Measurements from ENCODE around the gene PITPNC1. TPM values are rescaled to one million over a fixed set of nuclear protein-coding genes. Genes with fewer than 3 reads are reported as not detected.

The PITPNC1 gene
- total and polyA plus RNA-seq, 4 donors: 2.3 to 29.6 (median 17.8) TPM

DNA sequence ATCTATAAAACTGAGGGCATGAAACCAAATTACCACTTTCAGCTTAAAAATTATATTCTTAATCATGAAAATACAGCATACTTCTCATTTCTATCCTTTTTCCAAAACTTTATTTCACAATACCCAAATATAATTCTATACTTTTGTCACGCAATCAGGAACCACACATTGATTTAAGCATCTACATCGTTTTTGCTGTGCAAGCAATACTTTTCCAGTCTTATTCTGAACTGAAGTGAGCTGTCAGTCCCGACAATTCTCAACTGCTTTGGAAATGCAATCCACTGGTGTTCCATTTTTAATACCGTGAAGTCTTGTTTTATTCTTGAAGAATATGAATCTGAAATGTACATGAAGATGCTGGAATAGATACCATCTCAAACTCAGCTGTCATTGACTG lies 280.5 kb downstream of the PITPNC1 start:
- intact Hi-C loops (cut with DNase I): no loop called here

GRCh38 chr17:67658265-67658664 lies 281.2 kb downstream of the PITPNC1 start:
- Histone ChIP-seq H3K27me3 (ENCODE audit: control insufficient read depth in 1 of 2, insufficient read depth in 2 of 2, low read length in 1 of 2) (no peaks in the 10 kb centered on the region), H3K36me3 (ENCODE audit: control insufficient read depth in 1 of 2, insufficient read depth in 2 of 2, low read length in 1 of 2) (no peaks in the 10 kb centered on the region), H3K4me3 (ENCODE audit: low read length in 2 of 2) (no peak overlapping the region), H3K9me3 (ENCODE audit: control insufficient read depth, low read length) (peaks cover 5% of the 10 kb centered on the region), H3K27ac (ENCODE audit: low read depth in 1 of 2, low read length in 2 of 2) (no peak overlapping the region), H3K4me1 (ENCODE audit: control insufficient read depth in 1 of 2, insufficient read depth in 2 of 2, low read length in 2 of 2) (no peaks in the 10 kb centered on the region)
- DNase-seq: no peak
- no peak for ATAC-seq (ENCODE audit: low FRiP score)
- 95 to 97% methylated on average over 4 of the region's 4 CpGs for WGBS, 2 donors
- intact Hi-C loops (cut with DNase I): no loop called here

More for the DNA sequence above, 280.5 kb downstream of the PITPNC1 start:
- no peak overlapping the region for H3K27ac ChIP-seq (ENCODE audit: low read depth in 1 of 2, low read length in 2 of 2)
- H3K4me1 ChIP-seq (ENCODE audit: control insufficient read depth in 1 of 2, insufficient read depth in 2 of 2, low read length in 2 of 2): no peaks in the 10 kb centered on the region
- no peak for ATAC-seq (ENCODE audit: low FRiP score)
- H3K4me3 ChIP-seq (ENCODE audit: low read length in 2 of 2): no peak overlapping the region
- H3K36me3 ChIP-seq (ENCODE audit: control insufficient read depth in 1 of 2, insufficient read depth in 2 of 2, low read length in 1 of 2): no peaks in the 10 kb centered on the region
- H3K27me3 ChIP-seq (ENCODE audit: control insufficient read depth in 1 of 2, insufficient read depth in 2 of 2, low read length in 1 of 2): no peaks in the 10 kb centered on the region
- no peak for DNase-seq
- peaks cover 5% of the 10 kb centered on the region for H3K9me3 ChIP-seq (ENCODE audit: control insufficient read depth, low read length)
- 92 to 96% methylated on average over 4 of the region's 4 CpGs for WGBS, 2 donors

GRCh38 chr17:67659028-67659427 lies 281.9 kb downstream of the PITPNC1 start:
- intact Hi-C loops (cut with DNase I): no loop called here
- WGBS, 2 donors: 75 to 82% methylated on average over 1 of the region's 1 CpG

GRCh38 chr17:67662712-67663111 lies 285.6 kb downstream of the PITPNC1 start:
- intact Hi-C loops (cut with DNase I): no loop called here
- Histone ChIP-seq H3K4me1 (ENCODE audit: control insufficient read depth in 1 of 2, insufficient read depth in 2 of 2, low read length in 2 of 2) (no peaks in the 10 kb centered on the region), H3K27me3 (ENCODE audit: control insufficient read depth in 1 of 2, insufficient read depth in 2 of 2, low read length in 1 of 2) (no peaks in the 10 kb centered on the region), H3K9me3 (ENCODE audit: control insufficient read depth, low read length) (peaks cover 5% of the 10 kb centered on the region), H3K27ac (ENCODE audit: low read depth in 1 of 2, low read length in 2 of 2) (no peak overlapping the region), H3K4me3 (ENCODE audit: low read length in 2 of 2) (no peak overlapping the region), H3K36me3 (ENCODE audit: control insufficient read depth in 1 of 2, insufficient read depth in 2 of 2, low read length in 1 of 2) (no peaks in the 10 kb centered on the region)
- no peak for ATAC-seq (ENCODE audit: low FRiP score)
- DNase-seq: no peak

More at GRCh38 chr17:67659028-67659427, 281.9 kb downstream of the PITPNC1 start:
- H3K4me1 ChIP-seq (ENCODE audit: control insufficient read depth in 1 of 2, insufficient read depth in 2 of 2, low read length in 2 of 2): no peaks in the 10 kb centered on the region
- DNase-seq (no peak), ATAC-seq (ENCODE audit: low FRiP score) (no peak)
- peaks cover 5% of the 10 kb centered on the region for H3K9me3 ChIP-seq (ENCODE audit: control insufficient read depth, low read length)
- no peak overlapping the region for H3K27ac ChIP-seq (ENCODE audit: low read depth in 1 of 2, low read length in 2 of 2)
- no peaks in the 10 kb centered on the region for H3K36me3 ChIP-seq (ENCODE audit: control insufficient read depth in 1 of 2, insufficient read depth in 2 of 2, low read length in 1 of 2)
- H3K27me3 ChIP-seq (ENCODE audit: control insufficient read depth in 1 of 2, insufficient read depth in 2 of 2, low read length in 1 of 2): no peaks in the 10 kb centered on the region
- no peak overlapping the region for H3K4me3 ChIP-seq (ENCODE audit: low read length in 2 of 2)

- Histone ChIP-seq H3K36me3 (ENCODE audit: control insufficient read depth in 1 of 2, insufficient read depth in 2 of 2, low read length in 1 of 2) (no peaks in the 10 kb centered on the region), H3K27ac (ENCODE audit: low read depth in 1 of 2, low read length in 2 of 2) (no peak overlapping the region), H3K27me3 (ENCODE audit: control insufficient read depth in 1 of 2, insufficient read depth in 2 of 2, low read length in 1 of 2) (no peaks in the 10 kb centered on the region), H3K4me1 (ENCODE audit: control insufficient read depth in 1 of 2, insufficient read depth in 2 of 2, low read length in 2 of 2) (no peaks in the 10 kb centered on the region), H3K9me3 (ENCODE audit: control insufficient read depth, low read length) (peaks cover 5% of the 10 kb centered on the region), H3K4me3 (ENCODE audit: low read length in 2 of 2) (no peak overlapping the region)
- DNase-seq (no peak), ATAC-seq (ENCODE audit: low FRiP score) (no peak)
- intact Hi-C loops (cut with DNase I): no loop called here
- WGBS, 2 donors: 94 to 96% methylated on average over 9 of the region's 9 CpGs
These were observed 286.4 kb downstream of the PITPNC1 start for GRCh38 chr17:67663457-67663856.

DNA sequence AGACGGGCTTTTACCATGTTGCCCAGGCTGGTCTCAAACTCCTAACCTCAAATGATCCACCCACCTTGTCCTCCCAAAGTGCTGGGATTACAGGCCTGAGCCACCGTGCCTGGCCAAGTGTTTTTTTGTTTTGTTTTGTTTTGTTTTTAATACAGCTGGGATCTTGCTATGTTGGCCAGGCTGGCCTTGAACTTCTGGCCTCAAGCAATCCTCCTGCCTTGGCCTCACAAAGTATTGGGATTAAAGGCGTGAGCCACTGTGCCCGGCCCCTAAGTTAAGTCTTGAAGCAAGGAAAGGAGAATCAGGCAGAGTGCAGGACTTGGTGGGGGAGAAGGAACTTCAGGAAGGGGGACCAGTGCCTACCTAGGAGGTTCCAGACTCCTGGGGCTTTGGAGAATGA lies 288.9 kb downstream of the PITPNC1 start:
- Histone ChIP-seq H3K4me3 (ENCODE audit: low read length in 2 of 2) (no peak overlapping the region), H3K27me3 (ENCODE audit: control insufficient read depth in 1 of 2, insufficient read depth in 2 of 2, low read length in 1 of 2) (no peaks in the 10 kb centered on the region), H3K36me3 (ENCODE audit: control insufficient read depth in 1 of 2, insufficient read depth in 2 of 2, low read length in 1 of 2) (no peaks in the 10 kb centered on the region), H3K9me3 (ENCODE audit: control insufficient read depth, low read length) (no peaks in the 10 kb centered on the region), H3K27ac (ENCODE audit: low read depth in 1 of 2, low read length in 2 of 2) (no peak overlapping the region), H3K4me1 (ENCODE audit: control insufficient read depth in 1 of 2, insufficient read depth in 2 of 2, low read length in 2 of 2) (no peaks in the 10 kb centered on the region)
- no peak for DNase-seq
- intact Hi-C loops (cut with DNase I): no loop called here
- ATAC-seq (ENCODE audit: low FRiP score): no peak
- 92 to 96% methylated on average over 4 of the region's 4 CpGs for WGBS, 2 donors

DNA sequence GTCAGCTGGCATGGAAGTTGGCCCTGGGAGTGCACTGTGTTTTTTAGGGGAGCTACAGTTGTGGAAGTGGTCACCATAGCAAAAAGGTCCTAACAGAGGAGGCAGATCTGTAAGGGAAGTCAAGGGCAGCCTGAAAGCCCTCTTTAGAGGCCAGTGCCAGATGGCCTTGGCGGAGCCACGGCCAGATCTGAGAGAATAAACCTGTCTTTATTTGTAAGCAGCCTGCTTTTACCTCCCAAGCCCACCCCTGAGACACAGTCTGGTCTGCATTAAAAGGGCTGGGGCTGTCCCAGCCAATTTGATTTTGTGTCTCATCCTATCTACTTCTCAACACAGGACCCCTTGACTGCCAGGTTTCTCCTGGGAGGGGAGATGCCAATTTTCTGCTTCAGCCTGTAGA lies 289.6 kb downstream of the PITPNC1 start:
- Histone ChIP-seq H3K27ac (ENCODE audit: low read depth in 1 of 2, low read length in 2 of 2) (no peak overlapping the region), H3K4me1 (ENCODE audit: control insufficient read depth in 1 of 2, insufficient read depth in 2 of 2, low read length in 2 of 2) (no peaks in the 10 kb centered on the region), H3K27me3 (ENCODE audit: control insufficient read depth in 1 of 2, insufficient read depth in 2 of 2, low read length in 1 of 2) (no peaks in the 10 kb centered on the region), H3K9me3 (ENCODE audit: control insufficient read depth, low read length) (no peaks in the 10 kb centered on the region), H3K36me3 (ENCODE audit: control insufficient read depth in 1 of 2, insufficient read depth in 2 of 2, low read length in 1 of 2) (no peaks in the 10 kb centered on the region), H3K4me3 (ENCODE audit: low read length in 2 of 2) (no peak overlapping the region)
- no peak for DNase-seq
- 92% methylated on average over 2 of the region's 2 CpGs for WGBS, 2 donors
- no peak for ATAC-seq (ENCODE audit: low FRiP score)
- intact Hi-C loops (cut with DNase I): no loop called here

DNA sequence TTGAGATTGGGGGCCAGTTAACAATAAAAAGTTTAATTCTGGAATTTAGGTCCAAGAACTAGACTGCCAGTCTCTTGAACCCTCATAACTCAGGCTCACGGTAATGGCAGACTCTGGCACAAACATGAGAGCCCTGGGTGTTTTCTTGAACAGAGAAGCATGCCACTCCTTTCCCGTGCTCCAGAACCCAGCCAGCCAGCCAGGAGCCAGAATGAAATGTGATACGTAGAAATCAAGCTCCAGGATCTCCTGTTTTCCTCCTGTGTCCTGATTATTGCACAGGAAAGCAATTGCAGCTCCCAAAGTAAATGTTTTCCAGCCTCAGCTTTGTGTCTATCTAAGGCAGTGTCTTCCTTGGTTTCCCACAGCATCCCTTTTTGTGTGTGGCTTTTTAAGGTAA lies 294.4 kb downstream of the PITPNC1 start:
- no peaks in the 10 kb centered on the region for H3K36me3 ChIP-seq (ENCODE audit: control insufficient read depth in 1 of 2, insufficient read depth in 2 of 2, low read length in 1 of 2)
- no peak for ATAC-seq (ENCODE audit: low FRiP score)
- H3K4me1 ChIP-seq (ENCODE audit: control insufficient read depth in 1 of 2, insufficient read depth in 2 of 2, low read length in 2 of 2): no peaks in the 10 kb centered on the region
- intact Hi-C loops (cut with DNase I): no loop called here
- 6 to 7% methylated on average over 3 of the region's 3 CpGs for WGBS, 2 donors
- no peaks in the 10 kb centered on the region for H3K27me3 ChIP-seq (ENCODE audit: control insufficient read depth in 1 of 2, insufficient read depth in 2 of 2, low read length in 1 of 2)
- H3K4me3 ChIP-seq (ENCODE audit: low read length in 2 of 2): no peak overlapping the region
- no peak for DNase-seq
- no peaks in the 10 kb centered on the region for H3K9me3 ChIP-seq (ENCODE audit: control insufficient read depth, low read length)
- H3K27ac ChIP-seq (ENCODE audit: low read depth in 1 of 2, low read length in 2 of 2): no peak overlapping the region

GRCh38 chr17:67672592-67673335 lies 295.7 kb downstream of the PITPNC1 start:
- no peaks in the 10 kb centered on the region for H3K9me3 ChIP-seq (ENCODE audit: control insufficient read depth, low read length)
- no peaks in the 10 kb centered on the region for H3K27me3 ChIP-seq (ENCODE audit: control insufficient read depth in 1 of 2, insufficient read depth in 2 of 2, low read length in 1 of 2)
- no peaks in the 10 kb centered on the region for H3K36me3 ChIP-seq (ENCODE audit: control insufficient read depth in 1 of 2, insufficient read depth in 2 of 2, low read length in 1 of 2)
- DNase-seq: no peak
- ATAC-seq (ENCODE audit: low FRiP score): no peak
- H3K4me1 ChIP-seq (ENCODE audit: control insufficient read depth in 1 of 2, insufficient read depth in 2 of 2, low read length in 2 of 2): no peaks in the 10 kb centered on the region
- H3K4me3 ChIP-seq (ENCODE audit: low read length in 2 of 2): no peak overlapping the region
- 85 to 86% methylated on average over 10 of the region's 10 CpGs for WGBS, 2 donors
- intact Hi-C loops (cut with DNase I): no loop called here
- H3K27ac ChIP-seq (ENCODE audit: low read depth in 1 of 2, low read length in 2 of 2): no peak overlapping the region
